ENCODE results near the gene MPZL3.
"Not testable (repeated sequence)": the region's sequence is repeated elsewhere in the genome, so short reads cannot be mapped to it uniquely, and the experiment has no call there.

MPZL3 gene

DNA sequence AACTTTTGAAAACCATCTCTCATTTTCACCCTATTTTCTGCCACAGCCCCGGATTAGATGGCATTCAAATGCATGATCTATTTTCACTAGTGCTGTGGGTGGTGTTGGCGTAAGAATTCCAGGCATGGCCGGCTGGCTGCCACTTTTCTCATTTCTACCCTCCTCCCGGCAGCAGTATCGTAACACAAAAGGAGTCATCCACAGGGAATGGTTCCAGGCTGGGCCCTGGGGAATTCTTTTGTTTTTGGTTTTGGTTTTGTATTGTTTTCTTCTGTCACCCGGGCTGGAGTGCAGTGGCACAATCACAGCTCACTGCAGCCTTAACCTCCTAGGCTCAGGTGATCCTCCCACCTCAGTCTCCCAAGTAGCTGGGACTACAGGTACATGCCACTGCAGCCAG, 41.2 kb downstream of the MPZL3 start:
- DNase-seq, result no peak

DNA sequence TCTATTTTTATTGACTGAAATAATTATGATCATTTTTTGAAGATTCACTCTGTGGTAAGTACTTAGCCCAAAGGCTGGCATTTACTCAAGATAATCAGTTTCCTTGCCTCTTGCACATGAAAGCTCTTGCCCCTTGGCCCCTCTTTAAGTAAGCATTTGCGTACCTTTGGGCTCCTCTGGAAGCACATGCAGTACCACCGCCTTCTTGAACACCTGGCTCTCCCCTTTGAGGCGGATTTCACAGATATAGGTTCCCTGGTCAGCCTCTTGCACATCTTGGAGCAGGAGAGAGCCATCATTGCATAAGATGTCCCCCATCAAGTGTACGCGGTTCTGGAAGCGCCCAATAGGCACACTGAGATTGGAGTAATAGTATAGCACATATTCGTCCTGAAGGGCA, 41.8 kb downstream of the MPZL3 start:
- no peak for DNase-seq

DNA sequence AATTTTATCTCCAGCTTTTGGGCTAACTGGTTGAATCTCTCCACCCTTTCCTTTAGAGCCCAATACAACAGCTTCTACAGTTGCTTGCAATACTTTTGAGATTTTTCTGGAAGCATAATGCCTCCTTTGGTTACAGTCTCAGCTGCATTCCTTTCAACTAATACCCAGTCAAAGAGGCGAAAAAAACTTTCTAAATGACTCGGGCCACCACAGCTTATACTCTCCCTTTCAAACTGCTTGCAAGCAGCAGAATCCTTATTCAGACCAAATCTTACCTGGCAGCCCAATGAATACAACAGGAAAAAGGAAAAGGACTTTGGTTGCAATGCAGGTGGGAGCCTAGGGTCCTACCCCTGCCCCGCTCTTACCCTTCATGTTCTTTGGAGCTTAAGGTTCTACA, 43.1 kb downstream of the MPZL3 start:
- no peak for DNase-seq

DNA sequence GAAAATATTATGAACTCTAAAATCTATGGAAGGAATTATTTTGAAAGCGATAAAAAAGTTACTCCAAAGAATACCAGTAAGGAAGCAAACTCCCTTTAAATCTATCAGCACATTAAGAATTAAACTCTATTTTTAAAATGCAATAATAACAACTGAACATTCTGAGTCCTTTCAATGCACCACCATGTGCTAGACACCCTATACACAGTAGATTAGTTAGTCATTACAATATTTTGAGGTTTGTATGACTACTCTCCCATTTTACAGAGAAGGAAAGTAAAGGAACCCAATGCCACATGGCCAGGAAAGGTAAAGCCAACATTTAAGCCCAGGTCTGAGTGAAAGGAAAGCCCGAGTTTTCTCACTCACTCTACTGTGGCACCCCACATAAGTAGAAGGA, 45.1 kb downstream of the MPZL3 start:
- DNase-seq, result no peak

DNA sequence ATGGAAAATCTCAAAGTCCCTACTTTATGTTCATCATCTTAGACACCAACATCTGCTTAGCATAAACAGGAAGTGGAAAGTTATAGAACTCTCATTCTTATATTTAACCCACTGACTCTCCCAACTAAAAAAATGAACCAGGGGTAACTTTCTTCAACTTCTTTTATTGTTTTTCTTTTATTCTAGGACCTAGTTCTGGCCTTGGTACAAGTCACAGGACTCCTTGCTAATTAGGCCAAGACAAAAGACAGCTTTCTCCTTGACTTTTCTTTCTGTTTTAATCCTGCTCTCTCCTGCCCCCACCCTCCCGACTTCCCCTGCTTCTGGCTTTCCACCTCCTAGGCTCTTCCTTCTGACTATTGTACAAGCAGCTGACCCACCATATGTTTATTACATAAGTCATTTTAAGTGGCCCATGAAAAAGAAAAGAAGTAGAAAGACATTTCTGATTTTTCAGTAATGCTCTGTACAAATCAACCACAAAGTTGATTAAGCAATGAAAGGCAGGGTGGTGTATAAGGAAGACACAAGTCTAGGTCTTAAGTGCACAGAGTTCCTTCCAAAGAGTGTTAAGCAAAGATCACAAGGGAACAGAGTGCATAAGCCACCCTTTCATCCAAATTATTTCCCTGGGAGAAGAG, 45.7 kb downstream of the MPZL3 start:
- DNase-seq, result no peak

DNA sequence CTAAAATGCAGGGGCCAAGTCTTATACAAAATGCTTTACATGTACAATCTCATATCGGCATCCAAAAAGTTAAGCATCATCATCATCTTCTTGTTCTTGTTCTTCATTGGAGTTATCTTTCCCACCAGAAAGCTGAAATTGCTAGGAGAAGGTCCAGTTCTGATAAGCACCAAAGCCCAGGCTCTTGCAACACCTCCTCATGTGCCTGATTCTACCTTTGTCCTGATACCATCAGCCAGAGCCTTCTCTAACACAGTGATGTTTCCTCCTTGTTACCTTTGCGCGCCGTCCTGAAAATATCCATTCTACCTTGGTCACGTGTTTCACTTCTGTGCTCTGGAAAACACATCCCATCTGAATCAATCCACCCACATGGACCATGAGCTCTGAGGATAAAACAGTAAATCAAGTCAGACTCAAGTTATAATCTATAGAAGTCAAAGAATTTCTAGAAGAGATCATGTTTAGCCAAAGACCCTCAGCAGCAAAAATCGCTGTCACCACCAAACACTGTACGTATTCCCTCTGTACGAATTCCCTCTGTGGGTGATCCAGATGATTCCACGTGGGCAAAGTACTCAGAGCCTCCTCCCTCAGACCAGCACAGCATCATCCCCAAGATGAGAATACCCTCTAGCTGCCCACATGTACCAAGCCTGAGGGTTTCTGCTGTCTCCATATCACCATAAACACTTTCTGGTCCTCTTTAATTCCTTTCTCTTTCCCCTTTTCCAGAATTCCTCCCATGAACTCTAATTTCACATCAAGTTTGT, 46.4 kb downstream of the MPZL3 start:
- DNase-seq, result no peak

DNA sequence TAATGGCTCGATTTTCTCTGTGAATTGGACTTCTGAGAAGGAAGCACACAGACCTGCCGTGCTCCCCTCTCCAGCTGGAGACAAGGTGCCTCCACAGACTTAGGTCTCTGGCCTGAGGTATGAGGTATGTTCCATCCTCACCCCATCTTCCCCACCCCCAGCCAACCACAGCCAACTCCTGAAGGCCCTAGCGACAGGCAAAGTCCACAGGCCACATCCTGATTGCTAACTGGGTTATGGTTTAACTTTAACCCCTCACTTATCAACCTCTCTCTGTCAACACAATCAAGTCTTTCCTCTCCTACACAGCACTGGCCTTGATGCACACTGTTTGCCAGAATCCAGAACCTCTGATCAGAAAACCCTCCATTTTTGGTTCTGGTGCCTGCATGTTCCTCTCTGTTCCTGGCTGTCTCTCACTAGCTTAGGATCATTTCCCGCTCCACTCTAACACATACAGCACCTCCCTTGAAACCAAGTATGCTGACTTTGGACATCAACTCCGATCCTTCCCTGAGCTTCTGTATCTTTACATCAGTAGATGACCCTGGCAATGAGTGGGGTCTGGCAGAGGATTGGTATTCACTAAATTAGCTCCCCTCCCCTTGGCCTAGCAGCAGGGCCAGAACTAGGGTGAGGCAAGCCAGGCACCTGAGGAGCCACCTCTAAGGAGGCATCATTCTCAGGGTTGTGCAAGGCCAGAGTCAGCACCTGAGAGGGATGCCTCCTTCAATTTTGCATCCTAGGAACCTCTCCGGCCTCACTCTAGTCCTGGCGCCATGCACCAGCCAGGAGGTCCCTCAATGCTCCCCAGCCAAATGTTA, 49.4 kb downstream of the MPZL3 start:
- no peak for DNase-seq

DNA sequence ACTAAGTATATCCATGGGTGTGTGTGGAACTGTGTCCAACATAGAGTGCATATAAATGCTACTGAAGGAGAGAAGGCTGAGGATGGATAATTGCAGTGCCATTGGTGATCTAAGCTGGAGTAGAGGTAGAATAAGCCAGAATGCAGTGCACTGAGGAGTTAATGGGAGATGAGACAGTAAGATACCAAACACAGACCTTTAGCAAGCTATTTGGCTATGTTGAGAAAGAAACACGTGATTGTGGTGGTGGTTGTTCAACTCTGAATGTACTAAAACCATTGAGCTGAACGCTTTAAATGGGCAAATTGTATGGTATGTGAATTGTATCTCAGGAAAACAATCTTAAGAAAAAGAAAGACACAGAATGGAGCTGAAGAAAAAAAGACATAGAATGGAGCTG, 50.2 kb downstream of the MPZL3 start:
- DNase-seq, result no peak

DNA sequence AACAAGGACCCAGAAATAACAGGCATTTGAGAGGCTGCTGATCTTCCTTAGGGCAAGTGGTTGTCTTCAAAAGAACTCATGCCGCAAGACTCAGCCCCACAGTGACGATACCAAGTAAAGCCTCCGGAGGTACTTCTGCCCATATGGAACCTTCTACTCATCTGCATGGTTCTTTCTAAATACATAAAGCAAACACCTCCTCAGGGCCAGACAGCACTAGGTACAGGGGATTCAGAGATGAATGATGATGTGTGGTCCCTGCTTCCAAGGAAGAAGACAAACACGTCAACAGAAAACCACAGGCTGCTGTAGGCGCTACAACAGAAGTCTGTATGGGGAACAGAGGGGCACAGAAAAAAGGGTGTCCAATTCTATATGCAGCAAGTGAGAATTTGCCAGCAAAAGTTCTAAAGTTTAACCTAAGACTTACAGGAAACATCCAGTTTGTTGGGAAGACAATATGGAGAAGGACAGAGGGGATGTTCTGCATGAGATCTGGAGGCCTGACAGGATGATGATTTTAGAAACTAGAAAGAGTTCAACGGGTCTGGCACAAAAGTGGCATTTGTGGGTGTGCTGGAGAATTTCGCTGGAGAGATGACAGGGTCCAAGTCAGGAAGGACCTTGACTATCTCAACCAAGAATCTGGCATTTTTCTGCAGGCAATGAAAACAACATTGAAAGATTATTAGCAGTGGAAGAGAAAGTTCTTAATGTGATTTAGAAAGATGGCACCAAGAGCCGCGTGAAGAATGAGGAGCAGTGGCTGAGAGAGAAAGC, 51.1 kb downstream of the MPZL3 start:
- no peak for DNase-seq

DNA sequence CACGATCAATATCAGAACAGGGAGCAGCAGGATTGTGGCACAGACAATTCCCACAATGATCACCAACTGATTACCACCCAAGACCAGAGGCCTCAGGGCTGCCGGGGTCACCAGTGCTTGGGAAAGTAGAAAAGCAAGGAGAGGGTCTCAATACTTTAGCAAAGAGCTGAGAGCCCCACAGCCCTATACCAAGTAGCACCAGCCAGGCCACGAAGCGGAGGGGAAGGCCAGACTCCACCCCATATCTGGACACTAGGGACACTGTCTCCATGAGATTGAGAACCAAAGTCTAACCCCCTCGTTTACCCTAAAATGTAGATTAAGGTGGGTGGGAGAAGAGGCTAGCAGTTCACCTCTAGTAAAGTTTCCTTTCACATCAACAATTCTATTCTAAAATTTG, 51.7 kb downstream of the MPZL3 start:
- no peak for DNase-seq

DNA sequence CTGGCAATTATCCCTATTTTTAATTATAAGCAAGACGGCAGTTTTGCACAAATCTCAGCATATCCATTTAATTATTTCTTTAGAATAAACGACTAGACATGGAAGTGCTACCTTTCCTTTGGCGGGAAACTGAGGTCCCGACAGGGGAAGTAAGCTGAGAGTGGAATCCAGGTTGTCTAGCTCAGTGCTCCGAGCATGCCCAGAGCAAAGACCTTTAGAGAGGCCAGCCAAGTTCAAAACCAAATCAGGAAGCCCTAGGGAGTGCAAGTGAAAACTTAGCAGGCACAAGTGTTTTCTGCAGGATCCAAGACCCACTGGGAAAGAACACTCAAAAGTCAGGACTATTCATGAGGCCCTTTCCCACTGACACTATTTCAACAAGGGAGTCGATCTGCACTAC, 53.0 kb downstream of the MPZL3 start:
- DNase-seq, result no peak

DNA sequence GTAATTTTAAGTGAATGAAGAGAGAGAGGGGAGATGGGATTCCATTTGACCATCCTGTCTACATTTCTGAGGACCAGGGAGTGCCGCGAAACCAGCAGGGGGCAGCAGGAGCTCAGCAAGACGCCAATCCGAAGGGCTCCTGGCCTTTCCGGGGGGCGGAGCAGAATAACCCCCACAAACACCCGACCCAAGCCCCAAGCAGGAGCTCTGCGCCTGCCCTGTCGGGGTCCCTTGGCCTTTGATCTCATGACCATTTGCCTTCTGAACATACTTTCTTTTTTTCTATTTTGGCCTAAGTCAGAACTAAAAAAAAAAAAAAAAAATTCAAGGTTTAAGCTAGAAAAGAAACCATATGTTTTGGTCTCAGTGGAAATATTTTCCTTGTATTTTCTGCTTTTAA, 53.8 kb downstream of the MPZL3 start:
- DNase-seq, result peak; percentile 68

DNA sequence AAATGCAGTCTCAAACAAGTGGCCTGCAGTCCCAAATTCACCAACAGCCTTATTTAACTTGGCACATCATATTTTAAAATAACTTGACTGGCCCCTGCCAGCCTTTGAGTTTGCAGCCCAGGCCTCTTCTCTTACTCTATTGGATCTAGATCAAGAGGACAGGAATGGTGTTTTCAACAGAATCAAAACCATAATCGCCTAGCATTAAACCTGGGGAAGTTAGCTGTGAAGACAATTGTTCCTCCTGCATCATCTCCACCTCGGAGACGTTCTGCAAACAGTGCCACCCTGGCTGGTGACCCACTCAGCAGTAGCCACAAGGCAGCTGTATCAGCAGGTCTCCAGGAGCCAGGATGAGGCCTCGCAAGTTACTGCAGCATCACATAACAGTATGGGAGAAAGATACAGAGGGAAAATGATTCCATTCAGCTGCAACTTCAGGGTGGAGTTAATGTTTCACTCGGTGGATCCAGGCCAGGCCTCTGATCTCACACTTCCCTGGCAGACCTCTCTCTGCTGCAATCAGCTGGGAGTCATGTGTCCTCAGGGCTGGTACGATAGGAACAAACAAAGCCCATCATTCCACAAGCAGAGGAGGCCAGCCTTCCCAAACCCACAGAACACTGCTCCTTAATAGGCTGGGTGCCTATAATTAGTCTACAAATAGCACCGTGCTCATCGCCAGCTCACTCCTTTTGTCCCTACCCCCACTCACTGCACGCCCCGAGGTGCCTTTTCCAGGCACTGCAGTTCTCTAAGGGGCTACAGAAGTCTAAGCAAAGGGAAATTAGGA, 57.1 kb downstream of the MPZL3 start:
- DNase-seq, result no peak

DNA sequence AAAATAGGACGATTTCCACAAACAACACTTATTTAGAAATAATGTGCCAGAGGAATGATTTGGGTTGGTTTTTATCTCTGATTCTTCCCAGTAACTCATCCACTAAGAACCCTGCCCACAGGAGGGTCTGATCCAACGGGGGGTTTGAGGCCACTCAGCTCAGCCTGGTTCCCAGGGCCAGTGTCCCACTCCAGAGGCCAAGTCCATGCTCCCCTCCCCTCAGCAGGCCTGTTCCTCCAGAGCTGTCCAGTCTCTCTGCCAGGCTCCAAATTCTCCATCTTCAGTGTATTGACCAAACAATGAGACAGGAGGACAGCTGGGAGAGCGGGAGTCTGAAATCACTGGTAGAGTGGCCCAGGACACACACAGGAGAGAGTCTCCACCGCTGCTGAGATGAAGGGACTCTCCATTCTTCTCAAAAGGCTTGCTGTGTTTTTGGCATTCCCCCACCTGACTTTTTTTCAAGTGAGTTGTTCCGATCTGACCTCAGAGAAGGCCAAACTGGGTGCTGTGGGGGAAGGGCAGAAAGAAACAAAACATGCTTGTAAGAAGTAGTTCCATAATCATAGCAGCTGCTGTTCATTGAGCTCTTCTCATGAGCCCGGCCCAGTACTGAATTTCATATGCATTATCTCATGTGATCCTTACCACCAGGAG, 58.1 kb downstream of the MPZL3 start:
- no peak for DNase-seq

DNA sequence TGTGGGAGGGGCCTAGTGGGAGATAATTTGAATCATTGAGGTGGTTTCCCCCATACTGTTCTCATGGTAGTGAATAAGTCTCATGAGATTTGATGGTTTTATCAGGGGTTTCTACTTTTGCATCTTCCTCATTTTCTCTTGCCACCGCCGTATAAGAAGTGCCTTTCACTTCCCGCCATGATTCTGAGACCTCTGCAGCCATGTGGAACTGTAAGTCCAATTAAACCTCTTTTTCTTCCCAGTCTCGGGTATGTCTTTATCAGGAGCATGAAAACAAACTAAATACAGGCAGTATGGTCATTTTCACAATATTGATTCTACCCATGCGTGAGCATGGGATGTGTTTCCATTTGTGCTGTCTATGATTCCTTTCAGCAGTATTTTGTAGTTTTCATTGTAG, 59.3 kb downstream of the MPZL3 start:
- not testable (repeated sequence) for DNase-seq

DNA sequence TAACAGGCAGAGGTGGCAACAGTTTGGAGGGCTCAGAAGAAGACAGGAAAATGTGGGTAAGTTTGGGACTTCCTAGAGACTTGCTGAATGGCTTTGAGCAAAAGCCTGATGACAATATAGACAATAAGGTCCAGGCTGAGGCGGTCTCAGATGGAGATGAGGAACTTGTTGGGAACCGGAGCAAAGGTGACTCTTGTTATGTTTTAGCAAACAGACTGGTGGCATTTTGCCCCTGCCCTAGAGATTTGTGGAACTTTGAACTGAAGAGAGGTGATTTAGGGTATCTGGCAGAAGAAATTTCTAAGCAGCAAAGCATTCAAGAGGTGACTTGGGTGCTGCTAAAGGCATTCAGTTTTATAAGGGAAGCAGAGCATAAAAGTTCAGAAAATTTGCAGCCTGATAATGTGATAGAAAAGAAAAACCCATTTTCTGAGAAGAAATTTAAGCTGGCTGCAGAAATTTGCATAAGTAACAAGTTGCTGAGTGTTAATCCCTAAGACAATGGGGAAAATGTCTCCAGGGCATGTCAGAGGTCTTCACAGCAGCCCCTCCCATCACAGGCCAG, 61.1 kb downstream of the MPZL3 start:
- not testable (repeated sequence) for DNase-seq

DNA sequence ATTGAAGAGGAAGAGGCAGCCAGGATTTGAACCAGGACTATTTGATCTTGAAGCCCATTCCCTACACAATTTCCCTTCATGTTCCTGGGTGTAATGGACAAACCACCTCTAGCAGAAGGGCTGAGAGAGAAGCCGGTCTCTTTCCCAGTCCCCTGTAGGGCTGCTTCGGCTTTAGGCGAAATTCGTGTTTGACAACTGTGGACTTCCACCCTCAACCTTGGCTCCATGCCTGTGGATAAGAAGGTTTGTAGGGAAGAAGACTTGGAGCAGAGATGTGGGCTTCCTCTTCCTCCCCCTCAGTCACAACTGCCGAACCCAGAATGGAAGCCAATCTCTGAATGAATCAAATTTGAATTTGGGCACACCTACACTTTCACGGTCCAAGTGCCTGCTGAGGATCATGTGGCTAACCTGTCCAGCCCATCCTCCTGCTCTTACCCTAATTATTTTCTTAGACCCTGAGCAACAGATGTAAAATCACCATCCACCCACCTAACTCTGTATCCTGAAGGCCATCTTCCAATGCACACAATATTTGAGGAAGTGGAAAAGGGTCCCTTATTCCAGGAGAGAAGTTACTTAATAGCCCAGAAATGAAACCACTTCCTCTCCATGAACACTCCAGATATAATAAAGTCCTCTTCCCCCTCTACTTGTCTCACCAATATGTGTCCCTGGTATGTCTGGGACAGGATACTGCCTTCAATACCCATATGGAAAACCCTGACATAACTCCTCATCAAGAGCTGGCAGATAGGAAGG, 65.6 kb downstream of the MPZL3 start:
- DNase-seq, result no peak

DNA sequence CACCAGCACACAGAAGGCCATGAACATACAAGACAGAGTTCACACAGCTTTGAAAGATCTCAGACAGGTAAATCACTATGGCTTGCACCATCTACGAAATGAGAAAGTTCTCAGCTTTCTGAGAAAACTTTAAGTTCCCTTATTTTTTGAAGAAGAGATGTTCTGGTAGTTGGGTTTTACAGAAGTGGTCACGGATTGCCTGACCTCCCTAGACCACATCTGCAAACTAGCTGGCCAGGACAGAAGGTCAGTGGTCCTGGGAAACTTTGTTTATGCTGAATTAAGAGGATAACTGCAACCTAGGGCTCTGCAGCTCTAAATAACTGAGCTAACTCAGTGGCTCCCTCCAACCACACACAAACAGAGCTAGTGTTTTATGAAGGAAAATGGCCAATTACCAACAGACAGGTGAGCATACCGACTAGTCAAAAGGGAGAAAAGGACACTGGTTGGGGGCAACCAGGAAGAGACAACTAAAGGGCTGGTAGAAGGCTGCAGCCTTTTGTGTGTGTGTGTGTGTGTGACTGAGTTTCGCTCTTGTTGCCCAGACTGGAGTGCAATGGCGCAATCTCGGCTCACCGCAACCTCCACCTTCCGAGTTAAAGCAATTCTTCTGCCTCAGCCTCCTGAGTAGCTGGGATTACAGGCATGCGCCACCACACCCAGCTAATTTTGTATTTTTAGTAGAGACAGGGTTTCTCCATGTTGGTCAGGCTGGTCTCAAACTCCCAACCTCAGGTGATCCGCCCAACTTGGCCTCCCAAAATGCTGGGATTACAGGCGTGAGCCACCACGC, 67.2 kb downstream of the MPZL3 start:
- DNase-seq, result no peak

DNA sequence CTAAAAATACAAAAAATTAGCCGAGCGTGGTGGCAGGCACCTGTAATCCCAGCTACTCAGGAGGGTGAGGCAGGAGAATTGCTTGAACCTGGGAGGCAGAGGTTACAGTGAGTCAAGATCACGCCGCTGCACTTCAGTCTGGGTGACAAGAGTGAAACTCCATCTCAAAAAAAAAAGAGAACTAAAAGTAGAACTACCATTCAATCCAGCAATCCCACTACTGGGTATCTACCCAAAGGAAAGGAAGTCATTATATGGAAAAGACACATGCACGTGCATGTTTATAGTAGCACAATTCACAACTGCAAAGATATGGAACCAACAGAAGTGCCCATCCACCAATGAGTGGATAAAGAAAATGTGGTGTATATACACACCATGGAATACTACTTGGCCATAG, 68.5 kb downstream of the MPZL3 start:
- not testable (repeated sequence) for DNase-seq

DNA sequence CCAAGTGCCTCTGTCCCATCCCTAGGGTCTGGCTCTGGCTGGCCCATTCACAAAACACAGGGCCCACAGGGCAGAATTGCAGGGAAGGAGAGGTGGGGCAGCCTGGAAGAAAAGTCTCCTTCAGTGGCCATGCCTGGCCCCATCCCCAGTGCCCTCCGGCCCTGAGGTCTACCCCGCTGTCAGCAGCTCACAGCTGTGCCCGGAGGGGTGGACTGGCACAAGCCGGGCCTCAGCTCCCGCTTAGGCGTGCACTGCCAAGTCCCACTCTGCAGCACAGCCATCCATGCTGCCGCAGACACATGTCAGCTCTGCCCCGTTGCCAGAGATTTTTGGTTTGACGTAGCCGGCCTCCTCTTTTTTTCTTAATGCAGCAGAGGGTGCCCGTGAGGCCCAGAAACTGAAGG, 71.9 kb downstream of the MPZL3 start:
- DNase-seq, result peak; percentile 74
